HCT116 (cell line): Measurements from ENCODE around the gene ZNF681. TPM values are rescaled to one million over a fixed set of nuclear protein-coding genes. Genes with fewer than 3 reads are reported as not detected.

Experiments
- ATAC-seq: fragments of 200-7000 bp; cut with Tn5 transposase; 2 replicates; pipeline ENCODE4 v1.9.1; 2020; ENCODE audit warnings: mild to moderate bottlenecking, moderate library complexity
- BruUV-seq: library from RNA; stranded (reverse); fragments of 400-500 nt; replicated peaks from 2 replicates; lab custom pipeline; 2021; lab: Mats Ljungman, UMichigan
- CTCF ChIA-PET: fragments of 300-600 bp; sonication (Branson Sonifier 250); formaldehyde crosslinking; loops from one replicate; lab custom pipeline; 2021; ENCODE audit warnings: antibody characterized with exemption; lab: Charles Lee
- POLR2A ChIA-PET: fragments of 300-600, 350-600 bp; sonication (Branson Sonifier 250); formaldehyde crosslinking; loops from one replicate; lab custom pipeline; 2021; ENCODE audit warnings: antibody characterized with exemption; lab: Charles Lee
- RAD21 ChIA-PET, 2 experiments: fragments of 300-600 bp; sonication (Branson Sonifier 250); formaldehyde crosslinking; loops; one replicate each; lab custom pipeline; 2023; ENCODE audit warnings: low total read pairs in 2 of 2; ENCODE audit not compliant: uncharacterized antibody in 2 of 2, unreplicated experiment in 2 of 2, low non-redundant PET in 1 of 2; lab: Charles Lee
- DNase-seq: peaks from one replicate; pipeline ENCODE4 v3.0.0-alpha.2; 2010; ENCODE audit warnings: low read depth, low spot score
- H2AFZ ChIP-seq: fragments of 200-600 bp; shearing (Covaris generic), sonication (generic); 2 replicates; pipeline ENCODE4 v1.6.1; 2017; ENCODE audit warnings: low read depth, mixed run types, mixed read lengths, antibody characterized with exemption, low read length; ENCODE audit not compliant: poor library complexity, severe bottlenecking
- H3K27ac ChIP-seq: 2 replicates; pipeline ENCODE4 v1.5.1; 2012; ENCODE audit warnings: low read depth, low read length
- H3K27me3 ChIP-seq: fragments of 200-600 bp; sonication (generic); 2 replicates; pipeline ENCODE4 v1.6.1; 2016; ENCODE audit warnings: mixed run types, low read length, mixed read lengths; ENCODE audit not compliant: insufficient read depth
- H3K36me3 ChIP-seq, 2 experiments: fragments of 200-500 bp in 1 of 2; fragments of 200-600 bp in 1 of 2; sonication (Bioruptor generic) in 1 of 2; sonication (generic) in 1 of 2; 2 replicates each; pipeline versions ENCODE4 v1.5.1 to v1.6.1; 2014 to 2016; ENCODE audit warnings: low read length in 2 of 2, inconsistent platforms in 1 of 2, mixed read lengths in 1 of 2, mixed run types in 1 of 2; ENCODE audit not compliant: insufficient read depth in 2 of 2, control insufficient read depth in 1 of 2
- H3K4me1 ChIP-seq, 2 experiments: fragments of 200-600 bp in 1 of 2; sonication (generic) in 1 of 2; 2 replicates each; pipeline versions ENCODE4 v1.5.1 to v1.6.1; 2012 to 2017; ENCODE audit warnings: low read length in 2 of 2, inconsistent platforms in 1 of 2, mild to moderate bottlenecking in 1 of 2, mixed read lengths in 1 of 2, mixed run types in 1 of 2, moderate library complexity in 1 of 2; ENCODE audit not compliant: insufficient read depth in 2 of 2, control insufficient read depth in 1 of 2
- H3K4me2 ChIP-seq: fragments of 200-600 bp; sonication (generic); 2 replicates; pipeline ENCODE4 v1.6.1; 2017; ENCODE audit warnings: mixed run types, low read length, mixed read lengths
- H3K4me3 ChIP-seq, 2 experiments: fragments of 200-600 bp in 1 of 2; sonication (generic) in 1 of 2; replicated peaks in 1 of 2; 2 replicates each; pipeline ENCODE4 v1.5.1; 2011 to 2016; ENCODE audit warnings: low read length in 2 of 2, control low read depth in 1 of 2, low read depth in 1 of 2, mild to moderate bottlenecking in 1 of 2, mixed read lengths in 1 of 2, mixed run types in 1 of 2
- H3K79me2 ChIP-seq: fragments of 200-600 bp; sonication (generic); 2 replicates; pipeline ENCODE4 v1.6.1; 2017; ENCODE audit warnings: mild to moderate bottlenecking, mixed run types, low read length, moderate library complexity, mixed read lengths; ENCODE audit not compliant: insufficient read depth
- H3K9ac ChIP-seq: fragments of 200-600 bp; sonication (generic); 2 replicates; pipeline ENCODE4 v1.6.1; 2016; ENCODE audit warnings: low read length, mixed read lengths
- H3K9me2 ChIP-seq: fragments of 200-600 bp; sonication (generic), shearing (Covaris generic); 2 replicates; pipeline ENCODE4 v1.6.1; 2017; ENCODE audit warnings: mixed run types, mild to moderate bottlenecking, moderate library complexity; ENCODE audit not compliant: insufficient read depth
- H3K9me3 ChIP-seq, 2 experiments: fragments of 200-500 bp in 1 of 2; fragments of 200-600 bp in 1 of 2; sonication (Bioruptor generic) in 1 of 2; sonication (generic) in 1 of 2; 2 replicates each; pipeline ENCODE4 v1.6.1; 2014 to 2017; ENCODE audit warnings: low read length in 2 of 2, mixed read lengths in 2 of 2, inconsistent platforms in 1 of 2, low read depth in 1 of 2, mild to moderate bottlenecking in 1 of 2, mixed run types in 1 of 2, moderate library complexity in 1 of 2; ENCODE audit not compliant: control insufficient read depth in 1 of 2, insufficient read depth in 1 of 2
- H4K20me1 ChIP-seq: fragments of 200-600 bp; sonication (generic), shearing (Covaris generic); 2 replicates; pipeline ENCODE4 v1.6.1; 2017; ENCODE audit warnings: mixed run types, mild to moderate bottlenecking, moderate library complexity; ENCODE audit not compliant: insufficient read depth
- CBX3 ChIP-seq: IDR thresholded peaks from 2 replicates; pipeline ENCODE4 v1.6.1; 2012; ENCODE audit warnings: low read depth
- CEBPB ChIP-seq: IDR thresholded peaks from 2 replicates; pipeline ENCODE4 v1.6.1; 2012; ENCODE audit warnings: low read depth
- EGR1 ChIP-seq: IDR thresholded peaks from 2 replicates; pipeline ENCODE4 v1.6.1; 2012; ENCODE audit warnings: low read depth
- EZH2 ChIP-seq: fragments of 200-600 bp; sonication (generic); IDR thresholded peaks from 2 replicates; pipeline ENCODE4 v1.6.1; 2017; ENCODE audit warnings: antibody characterized with exemption, mixed run types
- FOSL1 ChIP-seq: IDR thresholded peaks from 2 replicates; pipeline ENCODE4 v1.6.1; 2012; ENCODE audit warnings: low read depth
- POLR2AphosphoS5 ChIP-seq: IDR thresholded peaks from 2 replicates; pipeline ENCODE4 v1.6.1; 2011; ENCODE audit warnings: mild to moderate bottlenecking, low read depth, low read length, moderate library complexity
- RAD21 ChIP-seq: IDR thresholded peaks from 2 replicates; pipeline ENCODE4 v1.6.1; 2012; ENCODE audit warnings: low read depth, mild to moderate bottlenecking
- SIN3A ChIP-seq: IDR thresholded peaks from 2 replicates; pipeline ENCODE4 v1.6.1; 2012; ENCODE audit warnings: low read depth
- YY1 ChIP-seq: IDR thresholded peaks from 2 replicates; pipeline ENCODE4 v1.6.1; 2011; ENCODE audit warnings: low read length, low read depth, moderate library complexity, mild to moderate bottlenecking; ENCODE audit not compliant: insufficient replicate concordance; ENCODE audit errors: extremely low read depth
- ZFX ChIP-seq: fragments of 450-650 bp; IDR thresholded peaks from 2 replicates; pipeline ENCODE4 v1.6.1; 2017
- ZNF274 ChIP-seq: fragments of 200-500 bp; sonication (Bioruptor generic); IDR thresholded peaks from 2 replicates; pipeline ENCODE4 v1.6.1; 2014; ENCODE audit warnings: mild to moderate bottlenecking, low read depth, low read length, inconsistent platforms
- intact Hi-C: fragments of 100-400 bp; cut with micrococcal nuclease; formaldehyde crosslinking; loops from 2 replicates; pipeline ENCODE4 v1.10.0; 2022
- total RNA-seq: library from RNA; stranded (reverse); gene quantifications from one replicate; pipeline ENCODE4 v1.2.1, GENCODE V29; 2021; ENCODE audit not compliant: unreplicated experiment
- TF ChIP-seq, protein P1 (sequence below), 3 experiments: fragments of 200-600 bp in 1 of 3; sonication (generic) in 1 of 3; IDR thresholded peaks in 2 of 3; conservative IDR thresholded peaks in 1 of 3; 2 replicates each; pipeline ENCODE4 v1.5.1; 2012 to 2017; ENCODE audit warnings: low read depth in 2 of 3, low read length in 2 of 3, antibody characterized with exemption in 1 of 3, borderline replicate concordance in 1 of 3, control low read depth in 1 of 3, mild to moderate bottlenecking in 1 of 3, mixed read lengths in 1 of 3, mixed run types in 1 of 3, moderate library complexity in 1 of 3; ENCODE audit not compliant: insufficient read depth in 1 of 3

The ZNF681 gene
- total RNA-seq, 1 experiment from 2014 or later: not detected

DNA sequence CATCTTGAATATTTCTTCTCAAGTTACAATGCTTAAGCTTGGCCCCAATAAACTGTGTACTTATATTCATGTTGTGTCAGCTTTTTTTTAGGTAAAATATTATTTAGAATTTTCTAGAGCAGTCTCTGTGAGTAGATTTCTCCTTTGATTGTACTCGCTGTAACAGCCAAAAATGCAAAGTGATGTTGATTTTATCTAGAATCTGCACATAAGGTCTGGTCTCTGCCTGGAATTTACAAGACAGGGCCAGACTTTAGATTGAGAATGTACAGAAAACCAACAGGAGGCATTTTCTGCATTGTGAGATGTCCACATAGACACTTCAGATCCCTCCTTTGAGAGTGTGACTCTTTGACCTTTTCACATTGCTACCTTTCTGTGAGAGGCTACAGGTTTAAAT lies 43.1 kb upstream of the ZNF681 start:
- H3K79me2 ChIP-seq: no peaks in the 10 kb centered on the region
- H3K9me2 ChIP-seq: no peaks in the 10 kb centered on the region
- no peaks in the 10 kb centered on the region for H3K27me3 ChIP-seq
- H3K9me3 ChIP-seq: peaks cover 0 to 15% of the 10 kb centered on the region in 2 experiments; a peak in 2 of 4 replicates
- no peak for DNase-seq
- H3K4me1 ChIP-seq: no peaks in the 10 kb centered on the region
- no peak overlapping the region for H3K9ac ChIP-seq
- TF ChIP-seq EGR1 (no peak), CBX3 (no peak), EZH2 (no peak), YY1 (no peak), SIN3A (no peak), RAD21 (no peak), POLR2AphosphoS5 (no peak), ZFX (no peak), ZNF274 (no peak), CEBPB (no peak), FOSL1 (no peak)
- TF ChIP-seq, protein P1, sequence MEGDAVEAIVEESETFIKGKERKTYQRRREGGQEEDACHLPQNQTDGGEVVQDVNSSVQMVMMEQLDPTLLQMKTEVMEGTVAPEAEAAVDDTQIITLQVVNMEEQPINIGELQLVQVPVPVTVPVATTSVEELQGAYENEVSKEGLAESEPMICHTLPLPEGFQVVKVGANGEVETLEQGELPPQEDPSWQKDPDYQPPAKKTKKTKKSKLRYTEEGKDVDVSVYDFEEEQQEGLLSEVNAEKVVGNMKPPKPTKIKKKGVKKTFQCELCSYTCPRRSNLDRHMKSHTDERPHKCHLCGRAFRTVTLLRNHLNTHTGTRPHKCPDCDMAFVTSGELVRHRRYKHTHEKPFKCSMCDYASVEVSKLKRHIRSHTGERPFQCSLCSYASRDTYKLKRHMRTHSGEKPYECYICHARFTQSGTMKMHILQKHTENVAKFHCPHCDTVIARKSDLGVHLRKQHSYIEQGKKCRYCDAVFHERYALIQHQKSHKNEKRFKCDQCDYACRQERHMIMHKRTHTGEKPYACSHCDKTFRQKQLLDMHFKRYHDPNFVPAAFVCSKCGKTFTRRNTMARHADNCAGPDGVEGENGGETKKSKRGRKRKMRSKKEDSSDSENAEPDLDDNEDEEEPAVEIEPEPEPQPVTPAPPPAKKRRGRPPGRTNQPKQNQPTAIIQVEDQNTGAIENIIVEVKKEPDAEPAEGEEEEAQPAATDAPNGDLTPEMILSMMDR (IDR thresholded peaks at IDR 0.05 in 2 of 3, conservative IDR thresholded peaks at IDR 0.05 in 1 of 3; ENCODE audit: borderline replicate concordance in 1 of 3, insufficient read depth in 1 of 3, low read depth in 2 of 3, low read length in 2 of 3): no peak
- ChIA-PET POLR2A (no interaction called here), RAD21 (no interaction called here), CTCF (no interaction called here)
- H2AFZ ChIP-seq: no peak overlapping the region
- H3K4me3 ChIP-seq: no peak overlapping the region
- BruUV-seq: no TSS peak
- ATAC-seq: no peak
- intact Hi-C loops: no loop called here
- no peak overlapping the region for H3K27ac ChIP-seq
- no peak overlapping the region for H3K4me2 ChIP-seq
- no peaks in the 10 kb centered on the region for H3K36me3 ChIP-seq
- H4K20me1 ChIP-seq: no peaks in the 10 kb centered on the region
